Prostate gland (tissue), 2 donors: ENCODE results near the gene ANP32D. TPM values are rescaled to one million over a fixed set of nuclear protein-coding genes. Genes with fewer than 3 reads are reported as not detected.
"Not testable (repeated sequence)": the region's sequence is repeated elsewhere in the genome, so short reads cannot be mapped to it uniquely, and the experiment has no call there.

Experiments
- DNase-seq: peaks from one replicate; pipeline ENCODE4 v3.0.0-alpha.2; 2019; ENCODE audit warnings: low spot score
- H3K27ac ChIP-seq, 2 donors: fragments of 200-600 bp; sonication (generic); 2 replicates each; pipeline ENCODE4 v1.5.1; 2017 to 2019
- H3K27me3 ChIP-seq: fragments of 200-600 bp; sonication (generic); replicated peaks from 2 replicates; pipeline ENCODE4 v1.5.1; 2019; ENCODE audit not compliant: insufficient read depth
- H3K36me3 ChIP-seq, 2 donors: fragments of 200-600 bp; sonication (generic); 1 replicate in 1 of 2; 2 replicates in 1 of 2; pipeline versions ENCODE4 v1.5.1 to v1.8.1; 2017 to 2019
- H3K4me1 ChIP-seq: fragments of 200-600 bp; sonication (generic); replicated peaks from 2 replicates; pipeline ENCODE4 v1.5.1; 2019
- H3K4me3 ChIP-seq, 2 donors: fragments of 200-600 bp; sonication (generic); 2 replicates each; pipeline ENCODE4 v1.5.1; 2017 to 2019
- H3K9me3 ChIP-seq: fragments of 200-600 bp; sonication (generic); 2 replicates; pipeline ENCODE4 v1.5.1; 2017
- POLR2A ChIP-seq: fragments of 450-650 bp; IDR thresholded peaks from one replicate; pipeline ENCODE4 v1.6.1; 2016; ENCODE audit warnings: antibody characterized with exemption, mild to moderate bottlenecking
- POLR2AphosphoS5 ChIP-seq: sonication (generic); formaldehyde crosslinking; IDR thresholded peaks from one replicate; pipeline ENCODE4 v1.6.1; 2017; ENCODE audit warnings: antibody characterized with exemption
- WGBS: methylation state at CpG from one replicate; pipeline ENCODE4 v1.1.5; 2018; 5-methylcytosine and 5-hydroxymethylcytosine counted together
- intact Hi-C: fragments of 100-400 bp; cut with DNase I; formaldehyde crosslinking; loops from one replicate; pipeline ENCODE4 v1.14.2; 2022
- total RNA-seq, 2 donors: library from RNA; depleted of rRNA; stranded (reverse); fragments of >200 nt; gene quantifications; one replicate each; pipeline ENCODE4 v1.1.0, GENCODE V29; 2016
- TF ChIP-seq, protein P1 (sequence below), 4 experiments: fragments of 200-600 bp in 2 of 4; fragments of 450-650 bp in 2 of 4; sonication (generic) in 2 of 4; IDR thresholded peaks; 1 replicate in 3 of 4; 2 replicates in 1 of 4; pipeline ENCODE4 v1.5.1; 2016 to 2019; ENCODE audit warnings: antibody characterized with exemption in 4 of 4, mild to moderate bottlenecking in 2 of 4, moderate library complexity in 2 of 4

Gene ANP32D
- not detected for total RNA-seq

DNA sequence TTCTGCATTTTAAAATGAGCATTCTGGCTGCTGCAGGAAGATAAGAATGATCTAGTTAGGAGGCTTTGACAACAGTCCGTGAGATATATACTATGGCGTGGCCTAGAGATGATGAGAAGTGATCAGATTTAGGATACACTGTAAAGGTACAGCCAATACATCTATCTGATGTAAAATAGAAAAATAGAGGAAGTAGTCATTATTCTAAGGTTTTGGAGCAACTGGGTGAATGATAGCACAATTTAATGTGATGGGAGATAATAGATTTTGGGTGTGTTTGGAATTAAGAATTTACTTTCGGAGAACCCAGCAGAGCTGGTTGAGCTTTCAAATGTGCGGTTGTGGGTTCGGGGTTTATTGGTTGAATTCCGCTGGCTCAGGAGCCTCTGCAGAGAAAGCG lies at the start of gene ANP32D:
TSS of gene ANP32D (plus strand) at position 301 of the 400 bp plus-strand sequence. CDS start 106 bp downstream, outside the sequence.
- H3K27me3 ChIP-seq = no peaks in the 10 kb centered on the region
- 95% methylated on average over 7 of the region's 7 CpGs for WGBS
- DNase-seq = no peak
- no peak within 1 kb of the TSS for H3K4me3 ChIP-seq
- H3K4me1 ChIP-seq = no peaks in the 10 kb centered on the region
- H3K27ac ChIP-seq = no peak within 1 kb of the TSS
- no peaks in the 10 kb centered on the region for H3K36me3 ChIP-seq
- TF ChIP-seq, protein P1, sequence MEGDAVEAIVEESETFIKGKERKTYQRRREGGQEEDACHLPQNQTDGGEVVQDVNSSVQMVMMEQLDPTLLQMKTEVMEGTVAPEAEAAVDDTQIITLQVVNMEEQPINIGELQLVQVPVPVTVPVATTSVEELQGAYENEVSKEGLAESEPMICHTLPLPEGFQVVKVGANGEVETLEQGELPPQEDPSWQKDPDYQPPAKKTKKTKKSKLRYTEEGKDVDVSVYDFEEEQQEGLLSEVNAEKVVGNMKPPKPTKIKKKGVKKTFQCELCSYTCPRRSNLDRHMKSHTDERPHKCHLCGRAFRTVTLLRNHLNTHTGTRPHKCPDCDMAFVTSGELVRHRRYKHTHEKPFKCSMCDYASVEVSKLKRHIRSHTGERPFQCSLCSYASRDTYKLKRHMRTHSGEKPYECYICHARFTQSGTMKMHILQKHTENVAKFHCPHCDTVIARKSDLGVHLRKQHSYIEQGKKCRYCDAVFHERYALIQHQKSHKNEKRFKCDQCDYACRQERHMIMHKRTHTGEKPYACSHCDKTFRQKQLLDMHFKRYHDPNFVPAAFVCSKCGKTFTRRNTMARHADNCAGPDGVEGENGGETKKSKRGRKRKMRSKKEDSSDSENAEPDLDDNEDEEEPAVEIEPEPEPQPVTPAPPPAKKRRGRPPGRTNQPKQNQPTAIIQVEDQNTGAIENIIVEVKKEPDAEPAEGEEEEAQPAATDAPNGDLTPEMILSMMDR (IDR thresholded peaks at IDR 0.05) = no peak
- no peak for TF ChIP-seq POLR2AphosphoS5
- no peak for TF ChIP-seq POLR2A
- intact Hi-C loops = no loop called here
- H3K9me3 ChIP-seq = no peaks in the 10 kb centered on the region

DNA sequence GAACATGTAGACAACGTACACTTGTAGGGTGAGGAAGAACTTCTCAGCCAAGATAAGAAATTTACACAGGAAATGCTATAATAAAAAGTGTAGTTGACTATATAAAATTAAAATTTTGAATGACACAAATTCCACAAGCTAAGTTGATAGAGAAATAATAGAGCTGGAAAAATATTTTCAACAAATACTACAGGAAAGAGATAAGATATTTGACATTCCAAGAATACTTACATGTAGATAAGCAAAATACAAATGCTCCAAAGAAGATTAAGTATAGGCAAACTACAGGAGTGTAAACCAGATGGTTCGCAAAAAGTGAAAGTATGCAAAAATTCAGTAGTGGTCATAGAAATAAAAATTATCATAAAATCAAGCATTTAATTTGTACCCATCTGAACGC lies 49.2 kb upstream of the ANP32D start:
- intact Hi-C loops = no loop called here
- no peaks in the 10 kb centered on the region for H3K27me3 ChIP-seq
- H3K27ac ChIP-seq = no peak overlapping the region
- no peak for DNase-seq
- no peak for TF ChIP-seq POLR2A
- TF ChIP-seq, protein P1 (IDR thresholded peaks at IDR 0.05) = no peak
- TF ChIP-seq POLR2AphosphoS5 = no peak
- H3K9me3 ChIP-seq = no peaks in the 10 kb centered on the region
- no peaks in the 10 kb centered on the region for H3K36me3 ChIP-seq
- H3K4me1 ChIP-seq = no peaks in the 10 kb centered on the region
- 52% methylated on average over 3 of the region's 3 CpGs for WGBS
- H3K4me3 ChIP-seq = no peak overlapping the region

DNA sequence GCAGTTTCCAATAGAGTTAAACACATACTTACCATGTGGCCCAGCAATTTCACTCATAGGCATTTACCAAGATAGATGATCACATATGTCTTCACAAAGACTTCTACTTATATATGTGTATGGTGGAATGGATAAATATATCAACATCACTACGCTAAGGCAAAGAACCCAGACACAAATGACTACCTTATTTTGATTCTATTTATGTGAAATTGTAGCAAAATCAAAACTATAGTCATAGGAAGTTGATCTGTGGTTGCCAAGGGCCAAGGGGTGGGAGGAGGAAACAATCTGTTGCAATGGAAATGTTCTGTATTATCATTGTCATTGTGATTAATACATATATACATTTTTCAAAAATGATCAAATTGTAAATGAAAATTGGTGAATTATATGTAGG lies 47.7 kb upstream of the ANP32D start:
- H3K4me3 ChIP-seq = no peak overlapping the region
- no peaks in the 10 kb centered on the region for H3K27me3 ChIP-seq
- WGBS = 85% methylated on average over 1 of the region's 1 CpG

DNA sequence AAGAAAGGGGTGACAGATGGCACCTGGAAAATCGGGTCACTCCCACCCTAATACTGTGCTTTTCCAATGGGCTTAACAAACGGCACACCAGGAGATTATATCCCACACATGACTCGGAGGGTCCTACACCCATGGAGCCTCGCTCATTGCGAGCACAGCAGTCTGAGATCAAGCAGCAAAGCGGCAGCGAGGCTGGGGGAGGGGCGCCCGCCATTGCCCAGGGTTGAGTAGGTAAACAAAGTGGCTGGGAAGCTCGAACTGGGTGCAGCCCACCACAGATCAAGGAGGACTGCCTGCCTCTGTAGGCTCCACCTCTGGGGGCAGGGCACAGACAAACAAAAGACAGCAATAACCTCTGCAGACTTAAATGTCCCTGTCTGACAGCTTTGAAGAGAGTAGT lies 38.3 kb upstream of the ANP32D start:
- H3K4me3 ChIP-seq, DNase-seq, H3K36me3 ChIP-seq, H3K9me3 ChIP-seq, intact Hi-C loops, H3K27me3 ChIP-seq, H3K4me1 ChIP-seq, H3K27ac ChIP-seq: not testable (repeated sequence)
- 91% methylated on average over 10 of the region's 10 CpGs for whole genome bisulfite sequencing

More for the DNA sequence above, 47.7 kb upstream of the ANP32D start:
- intact Hi-C loops = no loop called here
- no peak for TF ChIP-seq POLR2AphosphoS5
- TF ChIP-seq POLR2A = no peak
- TF ChIP-seq, protein P1 (IDR thresholded peaks at IDR 0.05) = no peak
- Histone ChIP-seq H3K36me3 (no peaks in the 10 kb centered on the region), H3K27ac (no peak overlapping the region), H3K9me3 (no peaks in the 10 kb centered on the region), H3K4me1 (no peaks in the 10 kb centered on the region)
- DNase-seq = no peak

DNA sequence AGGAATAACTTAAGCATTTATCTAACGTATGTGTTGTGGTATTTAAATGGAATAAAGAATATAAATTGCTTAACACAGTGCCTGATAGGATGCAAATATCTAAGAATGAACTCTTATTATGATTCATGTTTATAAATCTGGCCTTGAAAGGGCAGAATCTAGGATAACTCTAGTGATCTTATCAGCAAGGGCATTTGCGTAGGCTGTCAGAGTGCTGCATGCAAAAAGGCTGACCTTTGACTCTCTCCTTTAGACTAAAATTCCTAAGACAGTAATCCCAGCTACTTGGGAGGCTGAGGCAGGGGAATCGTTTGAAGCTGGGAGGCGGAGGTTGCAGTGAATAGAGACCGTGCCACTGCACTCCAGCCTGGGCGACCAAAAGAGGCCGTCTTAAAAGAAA lies 31.3 kb upstream of the ANP32D start:
- WGBS = 74% methylated on average over 7 of the region's 7 CpGs
- Histone ChIP-seq H3K4me3 (no peak overlapping the region), H3K36me3 (no peaks in the 10 kb centered on the region), H3K9me3 (no peaks in the 10 kb centered on the region), H3K27ac (no peak overlapping the region), H3K27me3 (no peaks in the 10 kb centered on the region), H3K4me1 (no peaks in the 10 kb centered on the region)
- intact Hi-C loops = no loop called here
- DNase-seq = no peak
- TF ChIP-seq POLR2A (no peak), POLR2AphosphoS5 (no peak)
- TF ChIP-seq, protein P1 (IDR thresholded peaks at IDR 0.05) = no peak
